G401 (cell line): ENCODE measurements around the gene ZCCHC24. TPM values are rescaled to one million over a fixed set of nuclear protein-coding genes. Genes with fewer than 3 reads are reported as not detected.

Experiments used
- total RNA-seq: library from RNA; depleted of rRNA; stranded (reverse); fragments of >200 nt; shearing (Covaris generic); gene quantifications from 2 replicates; pipeline ENCODE4 v1.2.3, GENCODE V29; 2014; rRNA removed

Gene ZCCHC24
- total RNA-seq, 1 experiment from 2014 or later = 6.8 TPM

Other genes starting within 250 kb of the ZCCHC24 start
- 58.4 and 66.1 TPM in 2 replicates for gene PPIF, start 98.2 kb downstream of the ZCCHC24 start, total RNA-seq
- gene EIF5AL1, start 66.9 kb upstream of the ZCCHC24 start, total RNA-seq = 1.6 and 1.7 TPM in 2 replicates
- not detected in 2 replicates for gene SFTPA2, start 114.8 kb upstream of the ZCCHC24 start, total RNA-seq
- gene SFTPA1, start 165.3 kb upstream of the ZCCHC24 start, total RNA-seq = not detected in 2 replicates